Eye (tissue), 1 donor: ENCODE results near the gene TAF8.

ENCODE experiments used
- DNase-seq: peaks from one replicate; pipeline ENCODE4 v3.0.0-alpha.2; 2015

Gene TAF8

GRCh38 chr6:42100029-42100901 lies 49.9 kb downstream of the TAF8 start:
- DNase-seq = no peak

DNA sequence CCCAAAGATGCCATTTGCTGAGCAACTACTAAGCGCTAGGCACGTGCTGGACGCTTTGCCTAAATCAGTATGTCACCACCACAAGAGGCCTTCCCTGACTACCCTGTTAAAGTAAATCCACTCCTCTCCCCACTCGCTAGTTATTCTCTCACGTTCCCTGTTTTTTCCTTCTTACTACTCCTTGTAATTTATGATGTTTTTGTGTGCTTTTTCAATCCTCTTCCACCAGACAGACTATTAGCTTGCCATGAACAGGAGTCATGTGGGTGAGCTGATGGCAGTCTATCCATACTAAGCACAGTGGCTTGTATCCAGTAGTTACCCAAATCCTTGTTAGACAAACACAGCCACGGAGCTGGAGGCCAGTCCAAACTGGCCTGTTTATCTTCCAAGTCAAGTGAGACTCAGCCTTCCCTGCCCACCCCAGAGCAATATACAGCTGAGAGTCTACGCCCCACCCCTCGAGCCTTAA lies 50.9 kb downstream of the TAF8 start:
- no peak for DNase-seq

- DNase-seq = no peak
Measured at GRCh38 chr6:42103216-42103615, 52.9 kb downstream of the TAF8 start.

DNA sequence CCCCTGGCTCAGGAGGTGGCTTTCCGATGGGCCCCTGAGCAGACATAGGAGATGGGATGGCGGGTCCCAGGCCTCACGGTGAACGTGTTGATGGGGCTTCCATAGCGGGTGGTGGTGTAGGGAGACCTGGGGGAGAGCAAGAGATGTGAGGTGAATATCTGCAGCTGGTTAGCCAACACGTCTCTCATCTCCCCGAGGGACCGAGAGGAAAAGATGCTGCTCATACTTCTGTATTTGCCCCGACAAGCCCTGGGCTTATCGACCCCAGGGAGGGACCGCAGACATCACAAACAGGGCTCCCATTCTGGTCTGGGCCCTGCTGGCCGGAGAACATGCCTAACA lies 53.4 kb downstream of the TAF8 start:
- no peak for DNase-seq

GRCh38 chr6:42104095-42104803 lies 53.9 kb downstream of the TAF8 start:
- peak; percentile 90 for DNase-seq

DNA sequence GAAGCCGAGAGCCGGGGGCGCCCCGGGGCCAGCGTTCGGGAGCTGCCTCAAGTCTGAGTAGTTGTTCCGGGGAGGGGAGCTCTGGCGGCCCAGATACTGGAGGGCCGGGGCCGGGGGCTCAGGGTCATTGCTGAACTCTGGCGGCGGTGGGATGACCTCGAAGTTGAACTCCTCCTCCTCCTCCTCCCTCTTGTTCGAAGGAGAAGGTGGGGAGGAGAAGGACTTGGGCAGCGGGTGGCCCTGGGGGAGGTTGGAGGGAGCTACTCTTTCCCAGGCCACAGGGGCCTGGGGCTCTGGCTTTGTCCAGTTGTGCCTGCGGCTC lies 54.4 kb downstream of the TAF8 start:
- DNase-seq = no peak

- DNase-seq = no peak
Measured at GRCh38 chr6:42105156-42105648, 54.9 kb downstream of the TAF8 start.

DNA sequence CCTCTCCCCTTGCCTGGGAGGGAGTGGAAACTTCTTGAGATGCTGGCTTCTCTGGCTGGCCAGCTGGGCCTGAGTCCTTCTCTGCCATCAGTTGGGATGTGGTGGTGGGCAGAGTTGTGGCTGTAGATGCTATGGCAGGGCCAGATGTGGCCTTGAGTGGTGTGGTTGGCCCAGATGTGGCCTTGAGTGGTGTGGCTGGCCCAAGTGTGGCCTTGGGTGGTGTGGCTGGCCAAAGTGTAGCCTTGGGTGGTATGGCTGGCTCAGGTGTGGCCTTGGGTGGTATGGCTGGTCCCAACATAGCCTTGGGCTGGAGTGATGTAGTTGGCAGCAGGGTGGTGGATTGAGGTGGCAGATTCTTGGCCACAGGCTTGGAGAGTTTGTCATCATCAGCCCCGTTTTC lies 55.4 kb downstream of the TAF8 start:
- DNase-seq = no peak

DNA sequence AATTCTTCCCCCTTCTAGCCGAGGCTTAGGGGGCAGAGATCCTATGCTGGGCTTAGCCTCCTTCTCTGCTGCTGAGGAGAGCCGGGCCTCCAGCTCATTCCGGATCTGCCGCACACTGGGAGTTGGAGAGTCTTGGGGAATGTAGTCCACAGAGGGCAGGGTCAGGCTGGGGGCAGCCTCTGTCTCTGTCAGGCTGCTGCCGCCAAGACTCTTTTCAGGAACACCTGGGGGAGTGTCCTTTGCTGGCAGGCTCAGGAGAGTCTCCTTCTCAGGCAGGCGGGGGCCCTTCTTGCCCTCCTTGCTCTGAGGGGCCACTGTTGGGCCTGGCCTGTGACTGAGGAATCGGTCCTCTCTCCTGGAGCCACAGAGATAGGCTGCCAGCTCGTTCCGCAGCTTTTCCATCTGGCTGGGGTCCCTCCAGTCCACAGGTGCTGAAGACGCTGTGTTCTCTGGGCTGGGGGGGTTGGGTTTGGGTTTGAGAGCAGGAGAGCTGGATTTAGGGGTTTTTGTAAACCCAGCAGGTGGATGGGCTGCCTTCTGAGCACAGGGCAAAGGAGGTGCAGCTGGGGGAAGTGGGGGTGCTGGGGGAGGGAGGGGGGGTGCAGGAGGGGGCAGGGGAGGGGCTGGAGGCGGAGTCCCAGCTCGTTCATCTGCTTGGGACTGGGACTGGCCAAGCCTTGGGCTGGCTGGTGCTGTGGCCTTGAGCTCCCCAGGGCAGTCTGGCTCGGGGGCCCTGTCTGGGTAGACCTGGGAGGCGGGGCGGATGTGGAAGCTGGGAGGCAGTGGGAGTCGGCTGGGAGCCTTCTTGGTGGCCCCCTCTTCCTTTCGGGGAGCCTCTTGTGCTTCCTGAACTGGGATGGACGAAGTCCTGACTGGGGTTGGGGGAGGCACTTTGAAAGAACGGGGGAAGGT lies 56.0 kb downstream of the TAF8 start:
- peak; percentile 30 for DNase-seq

DNA sequence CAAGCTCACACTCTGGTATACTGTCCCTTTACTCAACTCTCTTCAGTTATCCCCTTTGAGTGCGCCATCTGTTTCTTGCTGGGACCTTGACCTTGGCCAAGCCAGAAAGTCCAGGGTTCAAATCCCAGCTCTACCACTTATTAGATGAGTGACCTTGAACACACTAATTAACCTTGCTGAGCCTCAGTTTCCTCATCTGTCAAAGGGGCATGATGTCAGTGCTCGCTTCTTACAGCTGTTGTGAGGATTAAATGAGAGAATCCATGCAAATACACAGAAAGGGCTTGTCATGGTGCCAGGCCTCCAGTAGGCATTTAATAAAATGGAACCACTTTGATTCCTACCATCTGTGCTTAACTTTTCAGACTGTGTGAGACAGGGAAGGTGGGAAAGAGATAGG lies 57.7 kb downstream of the TAF8 start:
- no peak for DNase-seq

DNA sequence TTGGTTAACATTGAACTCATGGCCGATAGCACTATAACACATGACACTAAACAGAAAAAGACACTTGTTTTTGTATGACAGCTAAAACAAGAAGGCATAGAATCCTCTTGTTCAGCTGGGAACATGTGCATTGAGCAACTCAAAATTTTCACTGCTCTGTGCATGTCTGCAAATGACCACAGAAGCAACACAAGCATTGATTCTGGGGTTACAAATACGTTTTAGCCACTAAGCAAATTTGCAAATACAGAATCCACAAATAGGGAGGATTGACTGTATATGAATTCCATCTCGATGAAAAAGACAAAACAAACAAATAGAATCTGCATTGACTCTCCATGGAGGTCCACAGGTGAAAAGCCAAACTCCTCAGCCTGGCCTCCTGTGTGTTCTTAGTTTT lies 60.4 kb downstream of the TAF8 start:
- no peak for DNase-seq

- DNase-seq = no peak
Measured at GRCh38 chr6:42112351-42112750, 62.0 kb downstream of the TAF8 start.

DNA sequence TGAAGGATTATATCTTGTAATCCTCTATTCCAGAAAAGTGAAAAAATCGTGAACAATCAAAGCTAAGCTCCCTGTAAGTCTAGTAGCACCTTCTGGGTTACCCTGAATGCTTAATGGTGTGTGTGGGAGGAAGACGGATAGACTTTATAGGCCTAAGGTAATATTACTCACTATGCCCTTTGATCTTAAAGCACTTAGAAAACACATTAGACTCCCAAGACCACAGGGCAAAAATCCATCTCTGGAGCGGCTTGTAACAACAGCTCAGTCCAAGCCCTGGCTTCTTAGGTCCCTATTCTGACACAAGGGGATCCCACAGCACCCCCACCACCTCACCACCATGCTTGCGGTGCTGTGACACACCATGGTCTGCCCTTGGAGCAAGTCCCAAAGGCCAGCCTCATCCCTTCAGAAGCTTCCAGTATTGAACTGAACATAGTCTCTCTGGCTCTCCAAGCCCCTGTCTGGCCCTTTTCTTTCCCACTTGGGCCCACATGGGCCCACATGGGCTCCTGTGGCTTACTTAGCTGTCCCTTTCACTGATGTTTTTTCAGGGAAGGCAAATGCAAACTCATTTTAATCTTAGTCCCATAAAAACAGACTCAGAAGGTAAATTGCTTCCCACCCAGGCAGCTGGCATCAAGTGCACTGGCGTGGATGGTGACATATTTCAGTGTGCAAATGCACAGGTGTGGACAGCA lies 63.8 kb downstream of the TAF8 start:
- no peak for DNase-seq

DNA sequence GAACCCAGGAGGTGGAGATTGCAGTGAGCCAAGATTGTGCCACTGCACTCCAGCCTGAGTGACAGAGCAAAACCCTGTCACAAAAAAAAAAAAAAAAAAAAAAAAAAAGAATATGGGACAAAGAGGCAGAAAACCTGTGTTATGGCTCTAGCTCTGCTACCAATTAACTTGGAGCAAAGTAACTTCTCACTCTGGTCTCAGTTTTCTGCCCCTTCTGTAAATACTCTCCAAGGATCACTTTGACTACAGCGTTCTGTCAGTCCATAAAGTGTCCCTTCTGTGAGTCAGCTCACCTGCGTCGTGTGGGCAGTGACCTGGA lies 67.5 kb downstream of the TAF8 start:
- no peak for DNase-seq

- DNase-seq = no peak
Measured at GRCh38 chr6:42118162-42119001, 68.1 kb downstream of the TAF8 start.

DNA sequence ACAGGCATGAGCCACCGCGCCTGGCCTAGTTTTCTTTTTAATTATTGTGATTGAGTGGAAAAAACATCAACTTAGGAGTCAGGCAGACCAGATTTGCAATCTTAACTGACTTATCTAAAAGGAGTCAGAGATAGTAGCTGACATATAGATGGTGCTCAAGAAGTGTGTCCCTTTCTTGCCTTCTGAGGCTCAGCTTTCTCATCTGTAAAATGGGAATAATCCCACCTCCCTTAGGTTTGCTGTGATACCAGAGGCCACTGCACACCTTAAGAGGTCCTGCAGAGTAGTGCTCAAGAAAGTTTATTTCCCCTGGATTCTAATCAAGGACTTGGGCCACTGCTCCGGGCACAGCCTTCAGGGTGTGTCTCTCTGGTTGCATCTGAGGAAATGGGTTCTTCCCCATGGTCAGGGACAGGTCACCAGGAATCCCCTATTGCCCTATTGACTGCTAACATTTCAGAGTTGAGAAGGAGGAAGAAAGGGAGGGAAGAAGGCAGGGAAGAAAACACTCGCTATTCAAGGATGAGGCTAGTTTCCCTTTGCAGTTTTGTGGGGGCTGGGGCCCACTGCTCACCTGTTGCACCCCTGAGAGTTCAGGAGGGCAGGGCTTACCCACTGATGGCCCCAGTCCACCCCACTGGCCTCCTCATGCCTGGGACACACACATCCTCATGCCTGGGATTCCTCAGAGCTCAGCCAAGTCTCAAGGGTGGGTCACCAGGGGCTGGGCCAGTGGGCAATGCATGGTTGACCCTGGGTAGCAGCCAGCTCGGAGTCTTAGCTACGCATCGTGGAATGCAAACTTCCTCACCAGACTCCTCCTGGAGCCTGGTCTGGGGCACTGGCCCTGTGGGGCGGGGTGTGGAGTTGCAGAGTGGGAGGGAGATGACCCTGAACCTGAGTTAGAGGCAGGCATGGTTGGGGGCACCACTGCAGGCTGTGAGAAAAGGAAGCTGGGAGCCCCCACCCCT lies 70.9 kb downstream of the TAF8 start:
- no peak for DNase-seq

GRCh38 chr6:42123379-42124103 lies 73.2 kb downstream of the TAF8 start:
- DNase-seq = no peak

DNA sequence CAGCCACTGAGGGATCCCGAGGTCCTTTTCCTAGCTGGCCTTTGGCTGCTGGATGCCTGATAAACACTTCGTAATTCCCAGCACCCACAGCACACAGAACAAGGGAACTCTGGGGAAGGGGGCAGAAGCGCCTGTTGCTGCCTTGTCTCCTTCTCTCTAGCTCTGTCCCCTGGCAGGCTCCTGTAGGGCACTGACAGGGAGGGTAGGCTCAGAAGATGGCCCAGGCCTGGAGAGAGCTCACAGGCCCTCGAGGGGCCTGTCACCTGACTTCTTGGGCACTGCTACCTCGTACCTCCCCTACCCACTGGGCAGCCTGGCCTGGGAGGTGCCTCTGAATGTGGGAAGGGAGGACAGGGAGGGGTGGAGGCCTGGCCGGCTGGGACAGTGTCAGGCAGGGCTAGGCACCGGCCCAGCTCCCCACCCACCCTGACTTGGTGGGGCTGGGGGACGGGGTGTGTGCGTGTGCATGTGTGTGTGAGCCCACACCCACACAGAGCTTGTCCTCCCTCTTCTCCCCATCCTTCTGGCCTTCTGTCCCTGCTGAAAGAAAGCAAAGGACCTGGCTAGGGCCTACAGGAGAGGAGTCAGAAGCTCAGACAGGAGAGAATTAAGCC lies 74.0 kb downstream of the TAF8 start:
- no peak for DNase-seq

- DNase-seq = no peak
Measured at GRCh38 chr6:42125231-42125630, 74.9 kb downstream of the TAF8 start.
